GM12801 (cell line): ENCODE measurements around the gene CCNA2.

Experiments
- CTCF ChIP-seq: IDR thresholded peaks from one replicate; pipeline ENCODE4 v1.5.1; 2011; ENCODE audit warnings: control low read depth; ENCODE audit not compliant: insufficient read length; ENCODE audit errors: extremely low read depth

Gene CCNA2

DNA sequence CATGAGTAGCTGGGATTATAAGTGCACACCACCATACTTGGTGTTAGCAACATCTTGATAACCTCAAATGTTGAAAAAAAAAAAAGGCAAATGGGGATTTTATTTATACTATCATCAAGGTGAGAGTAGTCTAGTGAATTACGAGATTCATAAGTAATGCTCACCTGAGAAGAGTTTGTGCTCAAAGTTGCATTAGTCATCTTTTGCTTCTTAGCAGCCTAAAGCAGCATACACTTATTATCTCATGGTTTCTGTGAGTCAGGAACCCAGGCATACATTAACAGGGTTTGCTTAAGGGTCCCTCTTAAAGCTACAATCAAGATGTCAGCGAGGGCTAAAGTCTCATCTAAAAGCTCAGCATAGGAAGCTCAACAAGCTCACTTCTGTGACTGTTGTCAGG, 30.7 kb downstream of the CCNA2 start:
- no peak for TF ChIP-seq CTCF

DNA sequence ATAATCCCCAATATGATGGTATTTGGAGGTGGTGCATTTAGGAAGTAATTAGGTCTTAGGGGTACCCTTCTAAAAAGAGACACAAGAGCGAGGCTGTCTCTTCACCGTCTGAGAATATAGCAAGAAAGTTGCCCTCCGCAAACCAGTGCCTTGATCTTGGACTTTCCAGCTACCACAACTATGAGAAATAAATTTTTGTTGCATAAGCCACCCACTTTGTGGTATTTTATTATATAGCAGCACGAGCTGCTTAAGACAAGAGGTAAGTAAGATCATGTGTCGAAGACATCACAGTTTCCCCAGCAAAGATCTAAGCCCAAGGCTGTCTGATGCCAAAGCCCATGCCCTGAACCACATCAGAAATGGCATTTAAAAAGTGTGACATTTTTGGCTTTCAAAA, 32.2 kb downstream of the CCNA2 start:
- no peak for TF ChIP-seq CTCF

- no peak for TF ChIP-seq CTCF
Measured at GRCh38 chr4:121790976-121791375, 32.7 kb downstream of the CCNA2 start.

GRCh38 chr4:121789960-121790829, 33.5 kb downstream of the CCNA2 start:
- no peak for TF ChIP-seq CTCF

- no peak for TF ChIP-seq CTCF
Measured at GRCh38 chr4:121789455-121789854, 34.2 kb downstream of the CCNA2 start.

- no peak for TF ChIP-seq CTCF
Measured at GRCh38 chr4:121788896-121789295, 34.8 kb downstream of the CCNA2 start.

DNA sequence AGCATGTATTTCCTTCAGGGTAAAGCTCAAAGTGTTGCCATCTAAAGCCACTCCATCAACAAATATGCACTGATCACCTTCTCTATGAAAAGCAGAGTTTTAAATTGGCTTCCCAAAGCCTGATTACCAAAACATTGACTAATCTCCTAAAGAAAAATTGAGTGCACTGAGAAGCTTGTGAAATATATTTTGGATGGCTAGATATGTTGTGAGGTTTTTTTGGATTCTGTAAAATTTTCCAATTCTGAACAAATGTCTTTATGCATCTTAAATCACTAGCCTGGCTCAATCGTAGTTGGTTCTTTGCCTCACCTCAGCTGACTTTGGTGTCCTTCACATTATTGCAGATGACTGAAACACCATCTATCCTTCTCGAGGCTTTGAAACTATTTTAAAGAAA, 37.5 kb downstream of the CCNA2 start:
- TF ChIP-seq CTCF, result no peak
